Left lung (tissue), 10 donors: ENCODE data around the gene MCC. TPM values are rescaled to one million over a fixed set of nuclear protein-coding genes. Genes with fewer than 3 reads are reported as not detected.

Source experiments
- ATAC-seq: fragments of 200-7000 bp; cut with Tn5 transposase; one replicate; pipeline ENCODE4 v1.9.1; 2020; ENCODE audit warnings: moderate library complexity
- DNase-seq, 4 donors: peaks; one replicate each; pipeline ENCODE4 v3.0.0-alpha.2; 2013 to 2020
- H3K27ac ChIP-seq, 2 donors: fragments of 200-600 bp; sonication (generic) in 1 of 2; one replicate each; pipeline versions ENCODE4 v1.5.0 to v1.8.0; 2020 to 2021
- H3K27me3 ChIP-seq, 2 donors: fragments of 200-600 bp; sonication (generic) in 1 of 2; one replicate each; pipeline versions ENCODE4 v1.5.0 to v1.8.0; 2020 to 2021
- H3K36me3 ChIP-seq, 2 donors: fragments of 200-600 bp; sonication (generic) in 1 of 2; one replicate each; pipeline versions ENCODE4 v1.5.0 to v1.8.0; 2020 to 2021
- H3K4me1 ChIP-seq, 2 donors: fragments of 200-600 bp; one replicate each; pipeline ENCODE4 v1.8.0; 2021
- H3K4me3 ChIP-seq, 2 donors: fragments of 200-600 bp; sonication (generic) in 1 of 2; one replicate each; pipeline versions ENCODE4 v1.5.0 to v1.8.0; 2020 to 2021; ENCODE audit warnings: mild to moderate bottlenecking in 1 of 2
- H3K9me3 ChIP-seq, 2 donors: fragments of 200-600 bp; sonication (generic) in 1 of 2; one replicate each; pipeline versions ENCODE4 v1.5.0 to v1.8.0; 2020 to 2021
- intact Hi-C, 2 donors: fragments of 100-400 bp; cut with DNase I; formaldehyde crosslinking; loops; one replicate each; pipeline versions ENCODE4 v1.11.2 to v1.14.2; 2022
- polyA plus RNA-seq, 6 donors: library from polyadenylated mRNA; unstranded; fragments of 120-200 nt; gene quantifications; one replicate each; pipeline ENCODE4 v1.2.1, GENCODE V29; 2013; ENCODE audit not compliant: insufficient read length in 6 of 6
- total RNA-seq, 2 donors: library from RNA; stranded (reverse); fragmentation: NEBNext Ultra II Directional; extraction: Animal tissue kit (Norgen Biotek cat#: 25700); gene quantifications; one replicate each; pipeline ENCODE4 v1.2.1, GENCODE V29; 2021
- TF ChIP-seq, protein P1 (sequence below), 2 donors: fragments of 200-600 bp; sonication (generic) in 1 of 2; IDR thresholded peaks; one replicate each; pipeline versions ENCODE4 v1.5.0 to v1.8.0; 2021; ENCODE audit warnings: antibody characterized with exemption in 2 of 2
- donor health status: DM: no; HTN: yes; CAD: no.
- donor health status: DM: no; HTN: no; CAD: no.

MCC gene
- total and polyA plus RNA-seq, 8 donors, result 12.5 to 18.4 (median 16.1) TPM

- H3K27ac ChIP-seq, result no peak overlapping the region
- H3K9me3 ChIP-seq, result no peaks in the 10 kb centered on the region
- H3K4me3 ChIP-seq, result no peak overlapping the region
- intact Hi-C loops, result no loop called here
- peaks cover 5 to 15% of the 10 kb centered on the region in 2 donors for H3K4me1 ChIP-seq
- TF ChIP-seq, protein P1, sequence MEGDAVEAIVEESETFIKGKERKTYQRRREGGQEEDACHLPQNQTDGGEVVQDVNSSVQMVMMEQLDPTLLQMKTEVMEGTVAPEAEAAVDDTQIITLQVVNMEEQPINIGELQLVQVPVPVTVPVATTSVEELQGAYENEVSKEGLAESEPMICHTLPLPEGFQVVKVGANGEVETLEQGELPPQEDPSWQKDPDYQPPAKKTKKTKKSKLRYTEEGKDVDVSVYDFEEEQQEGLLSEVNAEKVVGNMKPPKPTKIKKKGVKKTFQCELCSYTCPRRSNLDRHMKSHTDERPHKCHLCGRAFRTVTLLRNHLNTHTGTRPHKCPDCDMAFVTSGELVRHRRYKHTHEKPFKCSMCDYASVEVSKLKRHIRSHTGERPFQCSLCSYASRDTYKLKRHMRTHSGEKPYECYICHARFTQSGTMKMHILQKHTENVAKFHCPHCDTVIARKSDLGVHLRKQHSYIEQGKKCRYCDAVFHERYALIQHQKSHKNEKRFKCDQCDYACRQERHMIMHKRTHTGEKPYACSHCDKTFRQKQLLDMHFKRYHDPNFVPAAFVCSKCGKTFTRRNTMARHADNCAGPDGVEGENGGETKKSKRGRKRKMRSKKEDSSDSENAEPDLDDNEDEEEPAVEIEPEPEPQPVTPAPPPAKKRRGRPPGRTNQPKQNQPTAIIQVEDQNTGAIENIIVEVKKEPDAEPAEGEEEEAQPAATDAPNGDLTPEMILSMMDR (IDR thresholded peaks at IDR 0.05), result no peak
- H3K27me3 ChIP-seq, result no peaks in the 10 kb centered on the region
- ATAC-seq, result no peak
- no peak for DNase-seq
- no peaks in the 10 kb centered on the region for H3K36me3 ChIP-seq
These were observed 433.4 kb downstream of the MCC start for GRCh38 chr5:113054899-113055298.

DNA sequence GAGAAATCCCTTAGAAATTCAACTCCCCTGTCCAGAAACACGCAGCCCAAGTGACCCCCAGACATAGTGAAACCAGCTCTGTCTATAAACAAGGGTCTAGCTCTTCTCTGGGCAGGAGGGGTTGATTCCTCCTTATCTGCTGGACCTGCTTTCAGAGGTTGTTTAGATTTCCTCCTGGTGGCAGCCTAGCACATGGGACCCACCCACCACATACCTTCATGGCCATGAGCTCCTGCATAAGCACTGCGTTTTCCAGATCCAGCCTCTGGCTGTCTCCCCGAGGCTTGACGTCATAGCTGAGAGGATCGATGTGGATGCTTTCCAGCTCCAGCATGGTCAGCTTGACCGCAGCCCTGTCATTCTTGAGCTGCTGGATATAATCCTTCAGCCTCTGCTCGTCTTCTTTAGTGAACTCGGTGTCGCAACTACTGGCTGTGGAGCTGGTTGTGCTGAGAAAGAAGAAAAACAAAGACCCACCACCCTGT is 434.7 kb downstream of the MCC start:
- H3K9me3 ChIP-seq, result no peaks in the 10 kb centered on the region
- no peak overlapping the region for H3K4me3 ChIP-seq
- no peak overlapping the region for H3K27ac ChIP-seq
- DNase-seq (no peak), ATAC-seq (no peak)
- H3K4me1 ChIP-seq, result peaks cover 0 to 15% of the 10 kb centered on the region in 2 donors
- H3K36me3 ChIP-seq, result peaks cover 0 to 5% of the 10 kb centered on the region in 2 donors
- H3K27me3 ChIP-seq, result no peaks in the 10 kb centered on the region
- TF ChIP-seq, protein P1 (IDR thresholded peaks at IDR 0.05), result no peak
- intact Hi-C loops, result no loop called here

DNA sequence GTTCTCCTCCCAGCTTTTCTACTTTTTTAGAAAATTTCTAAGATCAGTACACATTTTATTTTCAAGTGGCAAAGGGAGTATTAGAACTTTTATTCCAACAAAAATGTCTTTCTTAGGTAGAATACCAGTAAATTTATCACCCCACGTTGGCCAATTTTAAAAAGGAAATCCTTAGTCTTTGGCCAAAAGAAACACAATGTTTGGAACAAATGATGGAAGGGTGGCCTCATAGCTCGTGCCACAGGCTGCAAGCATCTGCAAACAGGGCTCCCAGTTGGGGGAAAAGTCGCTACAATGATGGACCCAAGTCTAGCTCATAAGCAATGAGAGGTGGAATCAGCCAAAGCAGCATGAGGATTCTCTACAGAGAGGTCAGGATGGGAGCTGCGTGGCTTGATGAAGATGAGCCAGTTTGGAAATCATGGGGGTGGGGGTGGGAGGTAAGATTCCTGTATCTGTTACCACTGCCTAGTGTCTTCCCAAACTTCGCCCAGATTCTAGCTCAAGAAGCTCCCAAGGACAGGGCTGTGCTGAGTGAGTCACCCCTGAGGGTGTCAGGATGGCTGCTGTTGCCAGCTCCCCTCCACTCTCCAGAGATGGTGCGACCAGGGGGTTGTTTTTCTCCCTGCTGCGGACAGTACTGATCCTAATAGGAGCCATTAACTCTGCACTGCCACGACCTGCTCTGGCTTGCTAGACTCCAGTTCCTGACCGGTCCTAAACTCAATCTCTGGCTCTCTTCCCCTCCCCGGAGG is 436.0 kb downstream of the MCC start:
- Histone ChIP-seq H3K9me3 (no peaks in the 10 kb centered on the region), H3K27me3 (no peaks in the 10 kb centered on the region), H3K36me3 (peaks cover 0 to 5% of the 10 kb centered on the region in 2 donors), H3K4me3 (no peak overlapping the region), H3K27ac (no peak overlapping the region), H3K4me1 (peaks cover 0 to 20% of the 10 kb centered on the region in 2 donors)
- intact Hi-C loops, result no loop called here
- no peak for ATAC-seq
- no peak for DNase-seq
- TF ChIP-seq, protein P1 (IDR thresholded peaks at IDR 0.05), result no peak

GRCh38 chr5:113050721-113051382 is 437.4 kb downstream of the MCC start:
- peak overlapping the region in 1 of 2 donors; percentile 57 for H3K27ac ChIP-seq
- ATAC-seq, result peak; percentile 72
- H3K9me3 ChIP-seq, result no peaks in the 10 kb centered on the region
- TF ChIP-seq, protein P1 (IDR thresholded peaks at IDR 0.05), result no peak
- peaks cover 0 to 5% of the 10 kb centered on the region in 2 donors for H3K36me3 ChIP-seq
- no peak for DNase-seq
- H3K4me3 ChIP-seq, result no peak overlapping the region
- peaks cover 0 to 22% of the 10 kb centered on the region in 2 donors for H3K4me1 ChIP-seq
- no peaks in the 10 kb centered on the region for H3K27me3 ChIP-seq
- intact Hi-C loops, result no loop called here

DNA sequence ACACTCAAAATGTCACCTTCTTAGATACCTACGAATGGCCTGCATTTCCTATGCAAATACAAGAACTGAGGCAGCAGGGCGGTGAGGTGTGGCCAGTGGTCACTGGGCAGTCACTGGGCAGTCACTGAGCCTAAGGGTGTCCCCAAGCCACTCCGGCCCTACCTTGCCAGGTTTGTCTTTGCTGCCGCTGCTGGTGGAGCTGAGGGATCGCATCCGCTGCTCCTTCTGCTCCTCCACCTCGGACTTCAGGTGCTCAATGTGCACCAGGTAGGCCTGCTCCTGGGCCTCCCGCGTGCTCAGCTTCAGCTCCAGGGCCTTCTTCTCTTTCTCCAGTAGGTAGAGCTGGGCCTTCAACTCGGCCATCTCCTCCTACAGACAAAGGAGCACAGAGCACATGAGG is 439.3 kb downstream of the MCC start:
- no peak for ATAC-seq
- DNase-seq, result no peak
- H3K36me3 ChIP-seq, result peaks cover 0 to 5% of the 10 kb centered on the region in 2 donors
- TF ChIP-seq, protein P1 (IDR thresholded peaks at IDR 0.05), result no peak
- peaks cover 0 to 22% of the 10 kb centered on the region in 2 donors for H3K4me1 ChIP-seq
- intact Hi-C loops, result no loop called here
- no peak overlapping the region for H3K27ac ChIP-seq
- no peaks in the 10 kb centered on the region for H3K27me3 ChIP-seq
- H3K4me3 ChIP-seq, result no peak overlapping the region
- no peaks in the 10 kb centered on the region for H3K9me3 ChIP-seq
